Hepatocyte (in vitro differentiated cells): ENCODE measurements around the gene PRDM15. TPM values are rescaled to one million over a fixed set of nuclear protein-coding genes. Genes with fewer than 3 reads are reported as not detected.

Experiments used
- DNase-seq: peaks from one replicate; pipeline ENCODE4 v3.0.0-alpha.2; 2016; ENCODE audit warnings: low spot score
- H2AFZ ChIP-seq: fragments of 200-600 bp; sonication (generic); 2 replicates; pipeline ENCODE4 v1.6.0; 2016; ENCODE audit warnings: antibody characterized with exemption, mild to moderate bottlenecking
- H3K27ac ChIP-seq: fragments of 200-600 bp; sonication (generic); 2 replicates; pipeline ENCODE4 v1.5.1; 2016; ENCODE audit warnings: mild to moderate bottlenecking
- H3K27me3 ChIP-seq: fragments of 200-600 bp; sonication (generic); 2 replicates; pipeline ENCODE4 v1.6.1; 2016
- H3K36me3 ChIP-seq: fragments of 200-600 bp; sonication (generic); replicated peaks from 2 replicates; pipeline ENCODE4 v1.5.1; 2016; ENCODE audit warnings: low read depth; ENCODE audit not compliant: insufficient read depth
- H3K4me1 ChIP-seq: fragments of 200-600 bp; sonication (generic); 2 replicates; pipeline ENCODE4 v1.5.1; 2016; ENCODE audit warnings: mild to moderate bottlenecking, moderate library complexity; ENCODE audit not compliant: insufficient read depth
- H3K4me2 ChIP-seq: fragments of 200-600 bp; sonication (generic); 2 replicates; pipeline ENCODE4 v1.6.0; 2016
- H3K4me3 ChIP-seq: fragments of 200-600 bp; sonication (generic); 2 replicates; pipeline ENCODE4 v1.5.1; 2016; ENCODE audit warnings: mild to moderate bottlenecking
- H3K79me2 ChIP-seq: fragments of 200-600 bp; sonication (generic); 2 replicates; pipeline ENCODE4 v1.6.0; 2017; ENCODE audit warnings: mild to moderate bottlenecking
- H3K9me2 ChIP-seq: fragments of 200-600 bp; sonication (generic); replicated peaks from 2 replicates; pipeline ENCODE4 v1.6.0; 2017; ENCODE audit warnings: mild to moderate bottlenecking; ENCODE audit not compliant: insufficient read depth
- H3K9me3 ChIP-seq: fragments of 200-600 bp; sonication (generic); 2 replicates; pipeline ENCODE4 v1.5.1; 2016; ENCODE audit warnings: low read depth, mild to moderate bottlenecking
- H4K20me1 ChIP-seq: fragments of 200-600 bp; sonication (generic); 2 replicates; pipeline ENCODE4 v1.6.0; 2016; ENCODE audit warnings: mild to moderate bottlenecking; ENCODE audit not compliant: insufficient read depth, poor library complexity, severe bottlenecking
- CTCF ChIP-seq: fragments of 200-600 bp; sonication (generic); IDR thresholded peaks from 2 replicates; pipeline ENCODE4 v1.5.1; 2016; ENCODE audit warnings: antibody characterized with exemption, mild to moderate bottlenecking; ENCODE audit not compliant: poor library complexity
- EZH2 ChIP-seq: fragments of 200-600 bp; sonication (generic); IDR thresholded peaks from 2 replicates; pipeline ENCODE4 v1.6.1; 2016; ENCODE audit warnings: antibody characterized with exemption, mild to moderate bottlenecking, borderline replicate concordance
- EZH2phosphoT487 ChIP-seq: fragments of 200-600 bp; sonication (generic); IDR thresholded peaks from one replicate; pipeline ENCODE4 v1.6.1; 2018; ENCODE audit warnings: antibody characterized with exemption, mild to moderate bottlenecking, low read depth, moderate library complexity; ENCODE audit not compliant: unreplicated experiment, severe bottlenecking
- WGBS: methylation state at CpG from one replicate; pipeline ENCODE4 v1.1.6; 2016; ENCODE audit warnings: low lambda C conversion rate; ENCODE audit errors: missing lambda C conversion rate; 5-methylcytosine and 5-hydroxymethylcytosine counted together
- polyA plus RNA-seq: library from polyadenylated mRNA; unstranded; fragments of >200 nt; fragmentation: Nextera tagmentation; extraction: Ambion mirVana; gene quantifications from 2 replicates; pipeline ENCODE4 v1.2.1, GENCODE V29; 2016
- total RNA-seq: library from RNA; depleted of rRNA; stranded (reverse); fragments of >200 nt; gene quantifications from 2 replicates; pipeline ENCODE4 v1.2.3, GENCODE V29; 2014

PRDM15 gene
- total and polyA plus RNA-seq, 2 experiments from 2014 or later, result 3.0 to 4.7 TPM

DNA sequence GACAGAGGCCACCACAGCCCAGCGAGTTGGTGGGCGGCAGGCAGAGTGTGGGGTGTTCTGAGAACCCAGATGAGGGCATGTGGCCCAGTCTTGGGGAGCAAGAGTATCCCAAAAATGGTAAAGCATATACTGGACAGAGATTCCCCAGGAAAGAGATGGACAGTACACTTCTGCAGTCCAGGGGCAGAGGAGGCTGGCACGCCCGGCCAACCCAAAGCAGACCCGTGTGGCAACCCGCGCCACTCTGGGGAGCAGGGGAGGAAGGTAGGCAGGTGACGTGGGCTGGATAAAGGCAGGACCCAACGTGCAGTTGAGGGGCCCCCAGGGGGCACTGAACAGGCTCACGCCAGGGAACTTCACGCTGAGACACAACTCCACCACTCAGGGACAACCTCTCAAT is 65.9 kb downstream of the PRDM15 start:
- H2AFZ ChIP-seq, result no peak overlapping the region
- H3K4me3 ChIP-seq, result no peak overlapping the region
- no peak overlapping the region for H3K27ac ChIP-seq
- WGBS, result 94% methylated on average over 11 of the region's 11 CpGs
- no peak for DNase-seq
- no peaks in the 10 kb centered on the region for H3K4me1 ChIP-seq
- TF ChIP-seq EZH2phosphoT487 (no peak), EZH2 (no peak), CTCF (no peak)
- H3K27me3 ChIP-seq, result no peaks in the 10 kb centered on the region
- no peaks in the 10 kb centered on the region for H3K9me3 ChIP-seq
- no peaks in the 10 kb centered on the region for H3K79me2 ChIP-seq
- H3K36me3 ChIP-seq, result no peaks in the 10 kb centered on the region
- no peaks in the 10 kb centered on the region for H4K20me1 ChIP-seq
- H3K4me2 ChIP-seq, result no peak overlapping the region
- no peaks in the 10 kb centered on the region for H3K9me2 ChIP-seq

- DNase-seq, result no peak
- Histone ChIP-seq H3K79me2 (no peaks in the 10 kb centered on the region), H3K4me2 (no peak overlapping the region), H4K20me1 (no peaks in the 10 kb centered on the region), H3K9me3 (no peaks in the 10 kb centered on the region), H3K4me1 (no peaks in the 10 kb centered on the region), H3K27ac (no peak overlapping the region), H3K4me3 (no peak overlapping the region), H3K27me3 (no peaks in the 10 kb centered on the region), H3K9me2 (no peaks in the 10 kb centered on the region), H3K36me3 (no peaks in the 10 kb centered on the region), H2AFZ (no peak overlapping the region)
- WGBS, result 90% methylated on average over 13 of the region's 13 CpGs
- TF ChIP-seq EZH2phosphoT487 (no peak), EZH2 (no peak), CTCF (no peak)
These were observed 66.5 kb downstream of the PRDM15 start for GRCh38 chr21:41812679-41813078.

GRCh38 chr21:41810597-41810932 is 68.6 kb downstream of the PRDM15 start:
- 96% methylated on average over 13 of the region's 13 CpGs for WGBS
- Histone ChIP-seq H3K27me3 (no peaks in the 10 kb centered on the region), H3K27ac (no peak overlapping the region), H3K79me2 (no peaks in the 10 kb centered on the region), H3K4me3 (no peak overlapping the region), H2AFZ (no peak overlapping the region), H3K4me2 (no peak overlapping the region), H3K9me3 (no peaks in the 10 kb centered on the region), H3K36me3 (no peaks in the 10 kb centered on the region), H3K9me2 (no peaks in the 10 kb centered on the region), H4K20me1 (no peaks in the 10 kb centered on the region), H3K4me1 (no peaks in the 10 kb centered on the region)
- DNase-seq, result no peak
- TF ChIP-seq EZH2, result no peak
- no peak for TF ChIP-seq EZH2phosphoT487
- TF ChIP-seq CTCF, result no peak

DNA sequence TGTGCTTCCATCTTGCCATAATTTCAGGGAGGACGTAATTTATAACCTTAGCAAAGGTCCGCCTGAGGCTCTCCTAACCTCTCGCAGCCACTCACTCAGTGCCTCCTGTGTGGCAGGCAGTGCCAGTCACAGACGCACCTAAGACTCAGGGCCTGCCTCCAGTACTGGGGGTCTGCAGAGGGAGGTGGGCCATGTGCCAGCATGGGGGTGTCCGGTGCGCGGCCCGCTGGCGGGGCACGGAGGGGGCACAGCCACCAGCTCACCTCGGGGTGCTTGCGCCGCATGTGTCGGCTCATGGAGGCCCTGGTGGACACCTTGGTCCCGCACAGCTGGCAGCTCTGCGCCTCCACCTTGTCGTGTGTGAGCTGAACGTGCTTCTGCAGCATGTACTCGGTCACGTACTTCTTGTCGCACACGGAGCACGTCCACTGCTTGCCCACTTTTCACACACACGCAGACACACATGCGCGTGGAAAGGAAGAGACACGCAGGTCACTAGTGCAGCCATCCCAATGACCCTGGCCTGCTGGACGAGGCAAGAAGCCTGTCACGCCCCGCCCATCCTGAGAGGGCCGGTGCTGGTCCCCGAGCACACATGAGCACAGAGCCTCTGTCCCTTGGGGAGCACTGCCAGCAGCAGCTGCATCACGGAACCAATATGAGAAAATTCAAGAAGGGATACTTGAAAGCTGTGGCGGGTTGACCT is 69.1 kb downstream of the PRDM15 start:
- H3K36me3 ChIP-seq, result no peaks in the 10 kb centered on the region

More for the DNA sequence above, 69.1 kb downstream of the PRDM15 start:
- TF ChIP-seq CTCF, result no peak
- no peak for TF ChIP-seq EZH2
- TF ChIP-seq EZH2phosphoT487, result no peak
- H3K9me2 ChIP-seq, result no peaks in the 10 kb centered on the region
- no peaks in the 10 kb centered on the region for H4K20me1 ChIP-seq
- no peaks in the 10 kb centered on the region for H3K27me3 ChIP-seq
- no peak overlapping the region for H3K4me2 ChIP-seq
- 97% methylated on average over 34 of the region's 34 CpGs for WGBS
- H3K4me1 ChIP-seq, result no peaks in the 10 kb centered on the region
- no peak overlapping the region for H2AFZ ChIP-seq
- no peak overlapping the region for H3K27ac ChIP-seq
- DNase-seq, result no peak
- H3K9me3 ChIP-seq, result no peaks in the 10 kb centered on the region
- H3K79me2 ChIP-seq, result no peaks in the 10 kb centered on the region
- H3K4me3 ChIP-seq, result no peak overlapping the region
